WTC11 (cell line): ENCODE measurements around the gene RBM8A. TPM values are rescaled to one million over a fixed set of nuclear protein-coding genes. Genes with fewer than 3 reads are reported as not detected.

ENCODE experiments used
- AR ChIP-seq: fragments of 250-450 bp; sonication (Bioruptor Pico); IDR thresholded peaks from 2 replicates; pipeline ENCODE4 v1.9.0; 2021; ENCODE audit warnings: mild to moderate bottlenecking
- ATF3 ChIP-seq: sonication (generic); formaldehyde crosslinking; conservative IDR thresholded peaks from 2 replicates; pipeline ENCODE4 v1.8.1; 2022; ENCODE audit warnings: mild to moderate bottlenecking, missing genetic modification reagents
- ATF6 ChIP-seq: sonication (generic); formaldehyde crosslinking; IDR thresholded peaks from 2 replicates; pipeline ENCODE4 v1.8.1; 2023; ENCODE audit warnings: mild to moderate bottlenecking, missing genetic modification reagents
- CBFB ChIP-seq: sonication (generic); formaldehyde crosslinking; IDR thresholded peaks from 2 replicates; pipeline ENCODE4 v1.8.1; 2022; ENCODE audit warnings: mild to moderate bottlenecking, low read depth, missing genetic modification reagents
- E2F1 ChIP-seq: sonication (generic); formaldehyde crosslinking; IDR thresholded peaks from 2 replicates; pipeline ENCODE4 v1.8.0; 2022; ENCODE audit warnings: mild to moderate bottlenecking, missing genetic modification reagents
- ELF4 ChIP-seq: sonication (generic); formaldehyde crosslinking; IDR thresholded peaks from 2 replicates; pipeline ENCODE4 v1.8.1; 2022; ENCODE audit warnings: low read depth, mild to moderate bottlenecking, moderate library complexity, missing genetic modification reagents
- ESRRA ChIP-seq: sonication (generic); formaldehyde crosslinking; IDR thresholded peaks from 2 replicates; pipeline ENCODE4 v1.8.1; 2022; ENCODE audit warnings: mild to moderate bottlenecking, missing genetic modification reagents, borderline replicate concordance
- FOXP1 ChIP-seq: sonication (generic); formaldehyde crosslinking; IDR thresholded peaks from 2 replicates; pipeline ENCODE4 v1.8.0; 2022; ENCODE audit warnings: missing genetic modification reagents, mild to moderate bottlenecking, moderate library complexity, borderline replicate concordance
- FOXP4 ChIP-seq: sonication (generic); formaldehyde crosslinking; IDR thresholded peaks from 2 replicates; pipeline ENCODE4 v1.8.0; 2022; ENCODE audit warnings: mild to moderate bottlenecking, missing genetic modification reagents
- HMGXB4 ChIP-seq: sonication (generic); formaldehyde crosslinking; IDR thresholded peaks from 2 replicates; pipeline ENCODE4 v1.8.1; 2023; ENCODE audit warnings: mild to moderate bottlenecking, moderate library complexity, missing genetic modification reagents
- IRF2 ChIP-seq: sonication (generic); formaldehyde crosslinking; IDR thresholded peaks from 2 replicates; pipeline ENCODE4 v1.8.0; 2022; ENCODE audit warnings: low read depth, missing genetic modification reagents, borderline replicate concordance
- MAX ChIP-seq: sonication (generic); formaldehyde crosslinking; IDR thresholded peaks from 2 replicates; pipeline ENCODE4 v1.8.0; 2022; ENCODE audit warnings: mild to moderate bottlenecking, missing genetic modification reagents
- NR1H2 ChIP-seq: sonication (generic); formaldehyde crosslinking; IDR thresholded peaks from 2 replicates; pipeline ENCODE4 v1.9.0; 2021; ENCODE audit warnings: mild to moderate bottlenecking, moderate library complexity, missing genetic modification reagents
- NR2C2 ChIP-seq: sonication (generic); formaldehyde crosslinking; IDR thresholded peaks from 2 replicates; pipeline ENCODE4 v1.8.0; 2022; ENCODE audit warnings: mild to moderate bottlenecking, missing genetic modification reagents
- TCF7 ChIP-seq: sonication (generic); formaldehyde crosslinking; IDR thresholded peaks from 2 replicates; pipeline ENCODE4 v1.8.0; 2022; ENCODE audit warnings: mild to moderate bottlenecking, low read depth, missing genetic modification reagents, moderate library complexity
- TEAD4 ChIP-seq: sonication (generic); formaldehyde crosslinking; IDR thresholded peaks from 2 replicates; pipeline ENCODE4 v1.8.0; 2022; ENCODE audit warnings: mild to moderate bottlenecking, missing genetic modification reagents
- ZBTB21 ChIP-seq: sonication (generic); formaldehyde crosslinking; IDR thresholded peaks from 2 replicates; pipeline ENCODE4 v1.8.1; 2023; ENCODE audit warnings: mild to moderate bottlenecking, missing genetic modification reagents, borderline replicate concordance
- ZNF263 ChIP-seq: sonication (generic); formaldehyde crosslinking; IDR thresholded peaks from 2 replicates; pipeline ENCODE4 v1.8.1; 2022; ENCODE audit warnings: low read depth, mild to moderate bottlenecking, moderate library complexity, missing genetic modification reagents
- ZNF317 ChIP-seq: sonication (generic); formaldehyde crosslinking; IDR thresholded peaks from 2 replicates; pipeline ENCODE4 v1.8.1; 2023; ENCODE audit warnings: low read depth, mild to moderate bottlenecking, moderate library complexity, missing genetic modification reagents, borderline replicate concordance
- ZNF423 ChIP-seq: fragments of 250-450 bp; sonication (Bioruptor Pico); IDR thresholded peaks from 2 replicates; pipeline ENCODE4 v2.1.2; 2022; ENCODE audit warnings: mild to moderate bottlenecking, moderate library complexity
- ZNF512 ChIP-seq: sonication (generic); formaldehyde crosslinking; IDR thresholded peaks from 2 replicates; pipeline ENCODE4 v1.8.1; 2022; ENCODE audit warnings: missing genetic modification reagents, borderline replicate concordance
- total RNA-seq: library from RNA; stranded (reverse); gene quantifications from 3 replicates; pipeline ENCODE4 v1.2.3, GENCODE V29; 2021
- TF ChIP-seq, protein P1 (sequence below): fragments of 250-450 bp; sonication (Bioruptor Pico); conservative IDR thresholded peaks from 2 replicates; pipeline ENCODE4 v1.9.0; 2021; ENCODE audit warnings: mild to moderate bottlenecking

The RBM8A gene
- total RNA-seq, 1 experiment from 2014 or later, result 199 TPM

DNA sequence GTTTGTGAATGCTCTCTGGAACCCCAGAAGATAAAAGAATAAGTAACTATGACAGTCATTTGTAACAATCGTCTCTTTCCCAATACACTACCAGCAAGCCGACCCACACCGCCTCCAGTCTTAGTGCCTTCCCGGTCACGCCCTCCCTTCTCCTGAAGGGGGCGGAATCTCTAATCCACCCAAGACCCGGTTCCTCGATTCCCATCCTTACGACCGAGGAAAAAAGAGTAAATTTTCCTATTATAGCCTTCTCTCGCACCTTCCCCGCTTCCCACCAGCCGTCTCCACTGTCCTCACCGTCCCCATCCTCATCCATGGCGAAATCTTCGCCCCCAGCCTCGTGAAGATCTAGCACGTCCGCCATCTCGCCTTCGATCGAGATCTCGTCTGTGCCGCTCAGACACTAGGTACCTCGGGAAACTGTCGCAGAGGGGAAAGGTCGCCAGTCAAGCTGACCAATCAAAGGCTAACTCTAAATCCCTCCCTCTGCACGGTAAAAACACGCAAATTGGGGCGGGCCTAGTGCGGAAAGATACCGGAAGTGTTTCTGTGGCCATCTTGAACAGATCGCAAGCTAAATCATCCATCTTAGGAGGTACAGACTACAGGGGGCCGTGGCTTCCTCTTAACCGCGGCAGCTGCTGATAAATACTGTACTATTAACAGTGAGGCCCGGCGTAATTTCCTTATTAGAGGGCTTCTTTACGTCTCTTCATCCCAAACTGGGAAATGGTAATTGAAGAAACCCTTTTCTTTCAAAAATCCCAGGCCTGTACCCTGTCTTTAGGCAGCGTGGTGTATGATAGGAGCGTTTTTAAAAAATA is at the start of gene RBM8A (continued):
- no peak for TF ChIP-seq FOXP4 (CRISPR knock-in tag)
- TF ChIP-seq ATF3 (CRISPR knock-in tag), result no peak
- no peak for TF ChIP-seq ATF6
- no peak for TF ChIP-seq NR1H2 (CRISPR knock-in tag)
- no peak for TF ChIP-seq FOXP1 (CRISPR knock-in tag)
- no peak for TF ChIP-seq AR
- no peak for TF ChIP-seq ESRRA (CRISPR knock-in tag)
- TF ChIP-seq HMGXB4 (CRISPR knock-in tag), result peak; percentile 62
- TF ChIP-seq ZNF423, result no peak
- TF ChIP-seq CBFB (CRISPR knock-in tag), result no peak
- TF ChIP-seq IRF2, result no peak
- peak; percentile 84 for TF ChIP-seq MAX (CRISPR knock-in tag)
- TF ChIP-seq ZBTB21, result no peak
- peak; percentile 90 for TF ChIP-seq NR2C2
- TF ChIP-seq TEAD4 (CRISPR knock-in tag), result no peak
- no peak for TF ChIP-seq ELF4 (CRISPR knock-in tag)
- TF ChIP-seq ZNF263 (CRISPR knock-in tag), result no peak
- TF ChIP-seq ZNF317 (CRISPR knock-in tag), result no peak
- TF ChIP-seq ZNF512 (CRISPR knock-in tag), result no peak
- TF ChIP-seq E2F1 (CRISPR knock-in tag), result no peak
- TF ChIP-seq TCF7 (CRISPR knock-in tag), result no peak
- TF ChIP-seq, protein P1, sequence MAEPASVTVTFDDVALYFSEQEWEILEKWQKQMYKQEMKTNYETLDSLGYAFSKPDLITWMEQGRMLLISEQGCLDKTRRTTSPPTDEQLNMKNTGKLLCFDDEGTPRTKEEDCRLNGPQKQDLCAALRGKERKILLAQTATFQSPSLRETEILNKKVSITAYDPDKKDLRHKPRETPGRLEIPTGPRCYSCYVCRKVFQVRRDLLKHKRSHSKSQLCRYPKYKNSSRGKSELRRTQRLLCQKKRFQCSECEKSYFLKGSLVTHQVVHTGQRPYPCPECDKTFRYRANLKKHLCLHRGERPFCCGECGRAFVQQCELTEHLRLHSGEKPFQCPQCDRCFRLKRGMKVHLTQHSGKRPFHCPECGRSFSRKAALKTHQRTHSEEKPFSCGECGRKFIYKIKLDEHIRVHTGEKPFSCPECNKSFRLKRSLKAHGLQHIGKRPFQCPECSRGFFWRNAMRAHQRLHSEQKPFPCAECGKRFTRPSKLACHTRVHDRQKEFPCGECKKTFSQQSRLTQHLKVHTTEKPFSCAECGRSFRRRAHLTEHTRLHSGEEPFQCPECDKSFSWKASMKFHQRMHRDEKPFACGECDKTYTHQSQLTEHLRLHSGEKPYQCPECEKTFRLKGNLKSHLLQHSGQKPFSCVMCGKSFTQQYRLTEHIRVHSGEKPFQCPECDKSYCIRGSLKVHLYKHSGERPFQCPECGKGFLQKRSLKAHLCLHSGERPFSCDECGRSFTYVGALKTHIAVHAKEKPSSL (CRISPR knock-in tag), result no peak
